ENCODE data around the gene RAB34. TPM values are rescaled to one million over a fixed set of nuclear protein-coding genes. Genes with fewer than 3 reads are reported as not detected.
A peak's percentile ranks its signal among the peaks of the same experiment; 100 is the strongest.

RAB34 gene
- total and polyA plus RNA-seq, 10 donors, result 31.4 to 111 (median 53.0) TPM

DNA sequence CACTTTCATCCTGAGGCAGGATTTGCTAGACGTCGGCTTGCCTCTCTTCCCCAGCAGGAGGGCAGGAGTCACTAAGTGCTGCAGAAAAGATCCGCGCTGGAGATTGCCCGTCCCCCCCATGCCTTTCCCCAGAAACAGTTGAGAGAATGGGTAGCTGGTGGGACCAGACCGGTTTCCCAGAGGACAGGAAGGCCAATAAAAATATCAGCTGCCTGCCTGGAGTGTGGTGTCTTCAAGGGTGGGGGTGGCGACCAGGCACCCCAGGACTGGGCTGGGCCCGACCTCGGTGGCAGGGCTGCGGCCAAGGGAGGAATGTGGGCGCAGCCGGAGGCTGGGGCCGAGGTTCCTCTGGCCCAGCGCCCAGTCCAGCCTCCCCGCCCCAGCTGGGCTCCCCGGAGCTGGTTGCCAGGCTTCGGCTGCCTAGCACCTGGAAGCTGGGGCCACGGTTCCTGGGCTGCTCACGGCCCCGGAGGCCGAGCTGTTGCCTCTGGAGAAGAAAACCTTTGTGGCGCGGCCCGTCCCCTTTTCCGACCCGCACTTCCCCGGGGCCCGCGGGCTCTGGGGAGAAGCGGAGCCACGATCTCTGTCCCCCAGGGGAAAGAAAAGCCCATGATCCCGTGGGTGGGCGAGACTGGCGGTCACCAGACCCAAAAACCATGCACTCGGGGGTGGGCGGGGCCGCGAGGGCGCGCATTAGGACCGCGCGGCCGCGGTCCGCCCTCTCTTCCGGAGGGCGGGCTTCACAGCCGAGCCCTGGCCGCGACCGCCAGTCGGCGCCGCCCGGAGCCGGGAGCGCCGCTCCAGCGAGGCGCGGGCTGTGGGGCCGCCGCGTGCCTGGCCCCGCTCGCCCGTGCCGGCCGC, 25.8 kb upstream of the RAB34 start, which contains the start of gene TRAF4:
TSS of gene TRAF4 (plus strand) at position 769 of the 861 bp plus-strand sequence. CDS start 102 bp downstream, outside the sequence.
- intact Hi-C loops (cut with DNase I; ENCODE audit: low total_unique reads), result no loop called here
- H3K9me3 ChIP-seq, result no peaks in the 10 kb centered on the region
- DNase-seq, result peak; percentile 95
- H3K4me3 ChIP-seq, result peak within 1 kb of the TSS; percentile 60 to 91 (median 70)
- H3K4me1 ChIP-seq, result peaks cover 25 to 98% (median 85%) of the 10 kb centered on the region in 6 donors
- 1 to 8% (median 2%) methylated on average over 23 to 70 of the region's 70 CpGs for WGBS, 5 donors
- peak in 2 of 3 donors; percentile 75 to 87 for TF ChIP-seq POLR2A (IDR thresholded peaks at IDR 0.05)
- TF ChIP-seq, protein P1, sequence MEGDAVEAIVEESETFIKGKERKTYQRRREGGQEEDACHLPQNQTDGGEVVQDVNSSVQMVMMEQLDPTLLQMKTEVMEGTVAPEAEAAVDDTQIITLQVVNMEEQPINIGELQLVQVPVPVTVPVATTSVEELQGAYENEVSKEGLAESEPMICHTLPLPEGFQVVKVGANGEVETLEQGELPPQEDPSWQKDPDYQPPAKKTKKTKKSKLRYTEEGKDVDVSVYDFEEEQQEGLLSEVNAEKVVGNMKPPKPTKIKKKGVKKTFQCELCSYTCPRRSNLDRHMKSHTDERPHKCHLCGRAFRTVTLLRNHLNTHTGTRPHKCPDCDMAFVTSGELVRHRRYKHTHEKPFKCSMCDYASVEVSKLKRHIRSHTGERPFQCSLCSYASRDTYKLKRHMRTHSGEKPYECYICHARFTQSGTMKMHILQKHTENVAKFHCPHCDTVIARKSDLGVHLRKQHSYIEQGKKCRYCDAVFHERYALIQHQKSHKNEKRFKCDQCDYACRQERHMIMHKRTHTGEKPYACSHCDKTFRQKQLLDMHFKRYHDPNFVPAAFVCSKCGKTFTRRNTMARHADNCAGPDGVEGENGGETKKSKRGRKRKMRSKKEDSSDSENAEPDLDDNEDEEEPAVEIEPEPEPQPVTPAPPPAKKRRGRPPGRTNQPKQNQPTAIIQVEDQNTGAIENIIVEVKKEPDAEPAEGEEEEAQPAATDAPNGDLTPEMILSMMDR (IDR thresholded peaks at IDR 0.05 in 8 of 11, conservative IDR thresholded peaks at IDR 0.05 in 3 of 11), result peak in 5 of 11 experiments; percentile 26 to 57 (median 41)
- TF ChIP-seq POLR2AphosphoS5 (IDR thresholded peaks at IDR 0.05), result peak; percentile 79 to 90 (median 89)
- peaks cover 0 to 18% (median 15%) of the 10 kb centered on the region in 6 donors for H3K36me3 ChIP-seq
- peak within 1 kb of the TSS; percentile 81 to 96 (median 93) for H3K27ac ChIP-seq
- H3K27me3 ChIP-seq (replicated peaks in 1 of 7), result peaks cover 0 to 14% (median 0%) of the 10 kb centered on the region in 7 donors

DNA sequence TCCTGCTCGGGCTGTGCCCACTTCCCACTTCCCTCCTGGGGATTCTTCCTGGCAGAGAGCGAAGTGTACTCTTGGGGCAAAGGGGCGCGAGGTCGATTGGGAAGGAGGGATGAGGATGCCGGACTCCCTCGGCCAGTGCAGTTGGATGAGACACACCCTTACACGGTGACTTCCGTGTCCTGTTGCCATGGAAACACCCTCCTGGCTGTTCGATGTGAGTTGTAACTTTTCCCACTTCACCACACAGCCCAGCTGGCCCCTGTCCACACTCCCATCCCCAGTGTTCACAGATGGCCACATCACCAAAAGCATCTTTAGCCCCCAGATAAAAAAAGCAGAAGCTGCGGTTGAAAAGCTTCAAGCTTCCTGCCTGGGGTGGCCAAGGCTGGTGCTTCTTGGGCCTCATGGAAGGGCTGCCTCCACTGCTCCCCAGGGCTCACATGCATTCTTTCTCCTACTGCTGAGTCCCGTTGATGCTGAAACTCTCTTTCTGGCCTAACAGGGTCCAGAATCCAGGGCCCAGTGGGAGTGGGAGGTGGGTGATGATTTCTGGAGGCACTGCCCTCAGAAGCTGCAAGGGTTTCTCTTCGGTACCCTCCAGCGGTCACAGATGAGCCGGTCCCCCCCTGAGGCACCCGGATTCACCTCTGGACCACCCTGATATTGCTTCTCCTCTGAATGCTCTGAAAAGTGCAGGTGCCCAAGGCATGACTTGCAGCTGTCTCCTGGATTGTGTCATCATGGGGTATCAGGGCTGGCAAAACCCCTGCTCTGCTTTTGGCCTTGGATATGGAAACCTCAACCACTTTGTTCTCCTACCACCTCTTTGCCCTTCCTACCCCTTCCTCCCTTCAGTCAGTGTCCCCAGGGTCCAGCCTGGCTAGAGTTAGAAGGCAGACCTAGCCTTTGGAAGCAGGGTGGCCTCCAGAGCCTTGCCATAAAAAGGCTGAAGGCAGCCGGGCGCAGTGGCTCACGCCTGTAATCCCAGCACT, 24.0 kb upstream of the RAB34 start:
- H3K4me1 ChIP-seq, result peaks cover 20 to 95% (median 81%) of the 10 kb centered on the region in 6 donors
- WGBS, 5 donors, result 45 to 55% (median 50%) methylated on average over 18 to 19 of the region's 19 CpGs
- DNase-seq, result peak; percentile 85
- peak overlapping the region in 7 of 8 donors; percentile 20 to 96 (median 94) for H3K27ac ChIP-seq
- H3K36me3 ChIP-seq, result peaks cover 0 to 9% (median 0%) of the 10 kb centered on the region in 6 donors
- peak overlapping the region in 1 of 8 donors; percentile 7 for H3K4me3 ChIP-seq
- H3K9me3 ChIP-seq, result no peaks in the 10 kb centered on the region
- intact Hi-C loops (cut with DNase I; ENCODE audit: low total_unique reads), result no loop called here
- H3K27me3 ChIP-seq (replicated peaks in 1 of 7), result peaks cover 0 to 14% (median 0%) of the 10 kb centered on the region in 7 donors
- no peak for TF ChIP-seq POLR2A (IDR thresholded peaks at IDR 0.05)
- TF ChIP-seq POLR2AphosphoS5 (IDR thresholded peaks at IDR 0.05), result peak in 2 of 3 donors; percentile 60 to 71

DNA sequence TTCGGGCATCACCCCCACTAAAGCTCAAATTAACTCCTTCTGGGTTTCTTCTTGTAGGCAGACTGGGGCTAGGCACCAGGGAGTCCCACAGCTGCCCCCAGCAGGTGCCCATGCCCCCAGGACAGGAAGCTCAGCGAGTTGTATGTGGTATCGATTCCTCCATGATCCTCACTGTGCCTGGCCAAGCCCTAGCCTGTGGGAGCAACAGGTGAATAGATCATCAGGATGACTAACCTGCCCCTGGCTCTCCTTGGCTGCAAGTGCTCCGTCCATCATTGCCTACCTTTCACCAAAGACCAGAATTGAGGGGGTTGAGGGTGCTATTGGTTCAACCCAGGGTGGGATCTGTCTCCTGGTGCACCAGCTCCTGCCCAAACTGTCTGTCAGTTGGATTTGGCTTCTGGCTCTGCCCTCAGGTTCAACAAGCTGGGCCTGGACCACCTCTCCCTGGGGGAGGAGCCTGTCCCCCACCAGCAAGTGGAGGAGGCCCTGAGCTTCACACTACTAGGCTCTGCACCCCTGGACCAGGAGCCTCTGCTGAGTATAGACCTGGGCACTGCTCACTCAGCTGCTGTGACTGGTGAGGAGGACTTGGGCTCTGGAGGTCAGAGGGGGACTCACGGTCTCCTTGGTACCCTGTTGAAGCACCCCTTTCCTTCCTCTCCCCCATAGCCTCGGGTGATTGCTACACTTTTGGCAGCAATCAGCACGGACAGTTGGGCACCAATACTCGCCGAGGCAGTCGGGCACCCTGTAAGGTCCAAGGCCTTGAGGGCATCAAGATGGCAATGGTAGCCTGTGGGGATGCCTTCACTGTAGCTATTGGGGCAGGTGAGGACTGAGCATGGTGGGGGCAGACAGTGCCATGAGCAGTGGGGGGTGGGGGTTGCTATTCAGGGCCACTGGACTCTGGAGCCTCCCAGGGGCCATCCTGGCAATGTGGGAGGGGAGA, 23.0 kb upstream of the RAB34 start:
- peaks cover 0 to 14% (median 0%) of the 10 kb centered on the region in 7 donors for H3K27me3 ChIP-seq (replicated peaks in 1 of 7)
- intact Hi-C loops (cut with DNase I; ENCODE audit: low total_unique reads), result no loop called here
- H3K27ac ChIP-seq, result peak overlapping the region in 6 of 8 donors; percentile 20 to 96 (median 94)
- peak overlapping the region in 1 of 8 donors; percentile 7 for H3K4me3 ChIP-seq
- WGBS, 5 donors, result 47 to 79% (median 72%) methylated on average over 10 of the region's 10 CpGs
- DNase-seq, result peak; percentile 69
- H3K4me1 ChIP-seq, result peaks cover 10 to 85% (median 71%) of the 10 kb centered on the region in 6 donors
- no peaks in the 10 kb centered on the region for H3K9me3 ChIP-seq
- H3K36me3 ChIP-seq, result peaks cover 0 to 9% (median 0%) of the 10 kb centered on the region in 6 donors
- no peak for TF ChIP-seq POLR2A (IDR thresholded peaks at IDR 0.05)
- TF ChIP-seq POLR2AphosphoS5 (IDR thresholded peaks at IDR 0.05), result no peak
- TF ChIP-seq, protein P1 (IDR thresholded peaks at IDR 0.05 in 8 of 11, conservative IDR thresholded peaks at IDR 0.05 in 3 of 11), result no peak
